HepG2 (cell line): ENCODE data around the gene RGSL1. TPM values are rescaled to one million over a fixed set of nuclear protein-coding genes. Genes with fewer than 3 reads are reported as not detected.
"Not testable (repeated sequence)": the region's sequence is repeated elsewhere in the genome, so short reads cannot be mapped to it uniquely, and the experiment has no call there.

Experiments used
- ATAC-seq: fragments of 200-7000 bp; cut with Tn5 transposase; 3 replicates; pipeline ENCODE4 v1.9.1; 2020; ENCODE audit warnings: mild to moderate bottlenecking, moderate library complexity
- BruUV-seq: library from RNA; stranded (reverse); fragments of 400-500 nt; replicated peaks from 2 replicates; lab custom pipeline; 2021; lab: Mats Ljungman, UMichigan
- CTCF ChIA-PET: fragments of 300-600 bp; formaldehyde crosslinking; extraction: SDS; loops from one replicate; lab custom pipeline; 2021; ENCODE audit warnings: low total read pairs, inconsistent platforms, low intra/inter-chr PET ratio; lab: Yijun Ruan, JAX
- POLR2A ChIA-PET: fragments of 350-600 bp; sonication (Branson Sonifier 250); formaldehyde crosslinking; loops from one replicate; lab custom pipeline; 2020; ENCODE audit warnings: antibody characterized with exemption, inconsistent platforms; lab: Yijun Ruan, JAX
- DNase-seq: peaks from one replicate; pipeline ENCODE4 v3.0.0-alpha.2; 2015; ENCODE audit warnings: low spot score
- FAIRE-seq: peaks from 3 replicates; lab custom pipeline; 2011; peaks lifted over from hg19 to GRCh38; lab: Jason Lieb, UNC
- H2AFZ ChIP-seq: one replicate; pipeline ENCODE4 v1.6.1; 2011; ENCODE audit warnings: low read length, inconsistent platforms
- H3K27ac ChIP-seq: fragments of 300-600 bp; 3 replicates; pipeline ENCODE4 v1.8.0; 2011; ENCODE audit warnings: mixed run types, mild to moderate bottlenecking, mixed read lengths, low read length, inconsistent platforms; ENCODE audit not compliant: insufficient read depth; ENCODE audit errors: extremely low read length
- H3K27me3 ChIP-seq, 2 experiments: fragments of 200-600 bp in 1 of 2; 2 replicates in 1 of 2; 3 replicates in 1 of 2; pipeline versions ENCODE4 v1.6.0 to v1.8.0; 2011; ENCODE audit warnings: low read length in 2 of 2, mild to moderate bottlenecking in 2 of 2, moderate library complexity in 2 of 2, inconsistent platforms in 1 of 2; ENCODE audit not compliant: insufficient read depth in 2 of 2, control insufficient read depth in 1 of 2
- H3K36me3 ChIP-seq, 2 experiments: fragments of 200-600 bp in 1 of 2; replicated peaks in 1 of 2; 2 replicates in 1 of 2; 3 replicates in 1 of 2; pipeline versions ENCODE4 v1.5.1 to v1.8.0; 2011; ENCODE audit warnings: low read length in 2 of 2, inconsistent platforms in 1 of 2; ENCODE audit not compliant: insufficient read depth in 2 of 2, control insufficient read depth in 1 of 2
- H3K4me1 ChIP-seq: 2 replicates; pipeline ENCODE4 v1.5.1; 2012; ENCODE audit warnings: low read length, inconsistent platforms; ENCODE audit not compliant: insufficient read depth
- H3K4me2 ChIP-seq: 2 replicates; pipeline ENCODE4 v1.6.0; 2011; ENCODE audit warnings: low read depth, low read length, inconsistent platforms
- H3K4me3 ChIP-seq, 3 experiments: fragments of 200-600 bp in 1 of 3; sonication (generic), shearing (Covaris generic) in 1 of 3; replicated peaks in 1 of 3; 2 replicates each; pipeline ENCODE4 v1.5.1; 2011 to 2016; ENCODE audit warnings: low read length in 3 of 3, inconsistent platforms in 2 of 3, low read depth in 2 of 3, mild to moderate bottlenecking in 2 of 3, control low read depth in 1 of 3, mixed read lengths in 1 of 3; ENCODE audit not compliant: insufficient read depth in 1 of 3
- H3K79me2 ChIP-seq: one replicate; pipeline ENCODE4 v1.6.1; 2011; ENCODE audit warnings: low read length, inconsistent platforms; ENCODE audit not compliant: insufficient read depth
- H3K9ac ChIP-seq: 2 replicates; pipeline ENCODE4 v1.6.0; 2011; ENCODE audit warnings: mild to moderate bottlenecking, low read depth, low read length, inconsistent platforms; ENCODE audit not compliant: insufficient read depth
- H3K9me3 ChIP-seq: 2 replicates; pipeline ENCODE4 v1.5.1; 2012; ENCODE audit warnings: mild to moderate bottlenecking, low read length
- H4K20me1 ChIP-seq: 2 replicates; pipeline ENCODE4 v1.6.0; 2011; ENCODE audit warnings: inconsistent platforms, mild to moderate bottlenecking, low read length, moderate library complexity; ENCODE audit not compliant: insufficient read depth
- GATAD2A ChIP-seq: IDR thresholded peaks from 2 replicates; pipeline ENCODE4 v1.6.1; 2016
- HDAC2 ChIP-seq: sonication (generic); formaldehyde crosslinking; IDR thresholded peaks from 2 replicates; pipeline ENCODE4 v1.4.0; 2020; ENCODE audit warnings: missing genetic modification reagents
- HOXD1 ChIP-seq: sonication (generic); formaldehyde crosslinking; IDR thresholded peaks from 2 replicates; pipeline ENCODE4 v1.5.0; 2020; ENCODE audit warnings: missing genetic modification reagents
- RAD21 ChIP-seq: fragments of 450-650 bp; formaldehyde crosslinking; IDR thresholded peaks from 2 replicates; pipeline ENCODE4 v1.5.0; 2020; ENCODE audit warnings: mild to moderate bottlenecking
- SMC3 ChIP-seq: IDR thresholded peaks from 2 replicates; pipeline ENCODE4 v1.6.1; 2011; ENCODE audit warnings: low read length, improper control_type of control experiment
- STAG1 ChIP-seq: sonication (generic); formaldehyde crosslinking; IDR thresholded peaks from 2 replicates; pipeline ENCODE4 v1.4.0; 2020; ENCODE audit warnings: missing genetic modification reagents
- ZNF264 ChIP-seq: sonication (generic); formaldehyde crosslinking; IDR thresholded peaks from 2 replicates; pipeline ENCODE4 v1.4.0; 2020; ENCODE audit warnings: missing genetic modification reagents
- WGBS: methylation state at CpG from one replicate; pipeline ENCODE4 v1.1.6; 2017; ENCODE audit warnings: low lambda C conversion rate; 5-methylcytosine and 5-hydroxymethylcytosine counted together
- in situ Hi-C: cut with HindIII; loops from 2 replicates; pipeline ENCODE4 v1.10.0; 2017; ENCODE audit warnings: low pct_unique_long_range_greater_than_20kb; ENCODE audit not compliant: extremely low pct_ligation_motif_present
- intact Hi-C: fragments of 100-400 bp; cut with micrococcal nuclease; formaldehyde crosslinking; loops from one replicate; pipeline ENCODE4 v1.10.0; 2022; ENCODE audit not compliant: unreplicated experiment
- polyA plus RNA-seq, 8 experiments: library from polyadenylated mRNA; depleted of rRNA in 3 of 8; stranded (reverse) in 7 of 8; unstranded in 1 of 8; fragments of >200 nt; fragmentation: Illumina TruSeq in 4 of 8; extraction: Trizol in 4 of 8; gene quantifications; 2 replicates each; pipeline versions ENCODE4 v1.2.1 to v1.2.3, GENCODE V29; 2011 to 2016; ENCODE audit warnings: low read depth in 4 of 8, missing spikeins in 1 of 8, mixed read lengths in 1 of 8; ENCODE audit not compliant: insufficient read depth in 1 of 8
- total RNA-seq, 5 experiments: library from RNA; depleted of rRNA; stranded (reverse); fragments of >200 nt; fragmentation: Illumina TruSeq; extraction: Trizol; gene quantifications; 2 replicates each; pipeline ENCODE4 v1.2.3, GENCODE V29; 2016; ENCODE audit warnings: low read depth in 1 of 5
- TF ChIP-seq, protein P1 (sequence below): sonication (generic); formaldehyde crosslinking; IDR thresholded peaks from 2 replicates; pipeline ENCODE4 v1.5.0; 2020; ENCODE audit warnings: mild to moderate bottlenecking, missing genetic modification reagents, moderate library complexity

RGSL1 gene
- total and polyA plus RNA-seq, 2 of the 13 experiments (the other 11 are each of a cell fraction or from before 2014, with no cell fraction given): not detected

DNA sequence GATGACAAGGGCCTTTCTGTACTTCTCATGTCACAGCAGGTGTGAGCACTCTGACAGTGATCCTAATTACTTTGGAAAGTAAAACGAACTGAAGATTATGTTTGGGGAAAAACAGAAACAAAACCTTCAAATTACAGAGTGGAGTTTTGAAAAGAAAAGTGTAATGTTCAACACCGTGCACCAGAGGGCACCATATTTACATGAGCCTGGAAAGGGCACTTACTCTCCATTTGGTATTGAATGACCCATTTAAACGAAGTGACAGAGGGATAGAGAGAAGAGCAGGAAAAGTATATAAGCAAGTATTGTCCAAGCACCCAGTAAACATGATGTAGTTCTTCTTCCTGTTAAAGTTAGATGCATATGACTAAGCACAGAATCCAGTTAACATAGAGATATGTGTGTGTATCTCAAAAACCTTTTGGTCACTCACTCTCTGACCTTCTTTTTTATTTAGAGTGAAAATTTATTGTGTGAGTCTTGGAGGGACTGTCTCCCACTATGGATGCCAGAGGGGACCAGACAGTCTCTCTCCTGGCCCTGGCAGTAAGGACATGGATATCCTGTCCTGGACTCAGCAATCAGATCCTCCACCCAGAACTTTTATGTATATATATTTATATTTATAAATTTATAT, 3.8 kb upstream of the RGSL1 start:
- no peak for TF ChIP-seq HOXD1
- no peak for TF ChIP-seq HDAC2 (CRISPR knock-in tag)
- TF ChIP-seq, protein P1, sequence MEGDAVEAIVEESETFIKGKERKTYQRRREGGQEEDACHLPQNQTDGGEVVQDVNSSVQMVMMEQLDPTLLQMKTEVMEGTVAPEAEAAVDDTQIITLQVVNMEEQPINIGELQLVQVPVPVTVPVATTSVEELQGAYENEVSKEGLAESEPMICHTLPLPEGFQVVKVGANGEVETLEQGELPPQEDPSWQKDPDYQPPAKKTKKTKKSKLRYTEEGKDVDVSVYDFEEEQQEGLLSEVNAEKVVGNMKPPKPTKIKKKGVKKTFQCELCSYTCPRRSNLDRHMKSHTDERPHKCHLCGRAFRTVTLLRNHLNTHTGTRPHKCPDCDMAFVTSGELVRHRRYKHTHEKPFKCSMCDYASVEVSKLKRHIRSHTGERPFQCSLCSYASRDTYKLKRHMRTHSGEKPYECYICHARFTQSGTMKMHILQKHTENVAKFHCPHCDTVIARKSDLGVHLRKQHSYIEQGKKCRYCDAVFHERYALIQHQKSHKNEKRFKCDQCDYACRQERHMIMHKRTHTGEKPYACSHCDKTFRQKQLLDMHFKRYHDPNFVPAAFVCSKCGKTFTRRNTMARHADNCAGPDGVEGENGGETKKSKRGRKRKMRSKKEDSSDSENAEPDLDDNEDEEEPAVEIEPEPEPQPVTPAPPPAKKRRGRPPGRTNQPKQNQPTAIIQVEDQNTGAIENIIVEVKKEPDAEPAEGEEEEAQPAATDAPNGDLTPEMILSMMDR (CRISPR knock-in tag): peak; percentile 76
- TF ChIP-seq RAD21 (CRISPR knock-in tag): peak; percentile 43; the same call in 1 of the 2 replicates
- peak; percentile 86 for TF ChIP-seq STAG1 (CRISPR knock-in tag)
- TF ChIP-seq SMC3: peak; percentile 70
- peak; percentile 89; the same call in 1 of the 2 replicates for TF ChIP-seq ZNF264 (CRISPR knock-in tag)
- TF ChIP-seq GATAD2A (CRISPR knock-in tag): 0 out of 2 replicates have a peak, but pooled peaks have one; percentile 11
- ChIA-PET POLR2A (no interaction called here), CTCF (interaction anchor here (1.0 to 2.2 kb wide), 3 partner anchors 336 to 362 kb away, joined by 3 to 5 read pairs (median 5); no protein-coding TSS in a partner anchor)
- intact Hi-C loops (loop anchor here (1.0 to 5.0 kb wide), 2 partner anchors 151 to 362 kb away; no protein-coding TSS in a partner anchor), in situ Hi-C loops (loop anchor here (10.0 kb wide), 2 partner anchors 149 to 339 kb away; partner anchors contain the start of gene NPL)
- H2AFZ ChIP-seq: no peak overlapping the region
- ATAC-seq (peak; percentile 65), DNase-seq (peak; percentile 39), FAIRE-seq (peak; percentile 87)
- H3K4me1 ChIP-seq: no peaks in the 10 kb centered on the region
- no peaks in the 10 kb centered on the region for H3K79me2 ChIP-seq
- no peak overlapping the region for H3K4me2 ChIP-seq
- no peaks in the 10 kb centered on the region for H3K9me3 ChIP-seq
- no peaks in the 10 kb centered on the region for H4K20me1 ChIP-seq
- BruUV-seq: no TSS peak
- H3K27ac ChIP-seq: no peak overlapping the region
- H3K4me3 ChIP-seq: no peak overlapping the region
- H3K27me3 ChIP-seq: no peaks in the 10 kb centered on the region
- H3K36me3 ChIP-seq: no peaks in the 10 kb centered on the region
- WGBS: 1% methylated on average over 3 of the region's 3 CpGs
- no peak overlapping the region for H3K9ac ChIP-seq

DNA sequence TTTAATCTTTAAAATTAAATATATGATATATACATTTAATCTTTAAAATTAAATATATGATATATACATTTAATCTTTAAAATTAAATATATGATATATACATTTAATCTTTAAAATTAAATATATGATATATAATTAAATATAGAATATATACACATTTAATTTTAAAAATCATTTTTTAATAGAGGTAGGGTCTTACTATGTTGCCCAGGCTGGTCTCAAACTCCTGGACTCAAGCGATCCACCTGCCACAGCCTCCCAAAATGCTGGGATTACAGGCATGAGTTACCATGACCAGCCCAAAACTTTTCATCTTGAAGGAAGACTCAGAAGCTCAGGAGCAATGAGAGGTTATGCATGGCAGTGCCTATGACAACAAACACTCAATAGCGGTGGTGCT, 2.8 kb upstream of the RGSL1 start:
- H3K36me3 ChIP-seq, BruUV-seq, H3K9me3 ChIP-seq, H3K79me2 ChIP-seq, FAIRE-seq, DNase-seq, H3K4me2 ChIP-seq, H2AFZ ChIP-seq, H3K4me1 ChIP-seq, H3K27ac ChIP-seq, ATAC-seq, H4K20me1 ChIP-seq, H3K4me3 ChIP-seq, H3K27me3 ChIP-seq, POLR2A ChIA-PET, H3K9ac ChIP-seq: not testable (repeated sequence)
- in situ Hi-C loops (loop anchor here (10.0 kb wide), 2 partner anchors 148 to 338 kb away; partner anchors contain the start of gene NPL), intact Hi-C loops (loop anchor here (5.0 kb wide), 1 partner anchor 150 kb away; no protein-coding TSS in a partner anchor)
- CTCF ChIA-PET: interaction anchor here (1.7 to 2.2 kb wide), 2 partner anchors 335 to 363 kb away, joined by 5 read pairs; no protein-coding TSS in a partner anchor
- WGBS: 25% methylated on average over 2 of the region's 2 CpGs
